Fibroblast of lung (primary cell): ENCODE results near the gene PTK7. TPM values are rescaled to one million over a fixed set of nuclear protein-coding genes. Genes with fewer than 3 reads are reported as not detected.
"Not testable (repeated sequence)": the region's sequence is repeated elsewhere in the genome, so short reads cannot be mapped to it uniquely, and the experiment has no call there.

Source experiments
- DNase-seq, 2 donors: peaks; one replicate each; pipeline versions ENCODE4 v3.0.0 to v3.0.0-alpha.2; 2010; ENCODE audit warnings: low read depth in 2 of 2
- H2AFZ ChIP-seq: 2 replicates; pipeline ENCODE4 v1.5.1; 2012; ENCODE audit warnings: low read length, control low read depth, inconsistent platforms
- H3K27ac ChIP-seq: 2 replicates; pipeline ENCODE4 v1.5.1; 2011; ENCODE audit warnings: low read length, control low read depth; ENCODE audit not compliant: insufficient read depth
- H3K27me3 ChIP-seq: 2 replicates; pipeline ENCODE4 v1.5.1; 2011; ENCODE audit warnings: mild to moderate bottlenecking, low read length; ENCODE audit not compliant: control insufficient read depth, insufficient read depth
- H3K36me3 ChIP-seq: 2 replicates; pipeline ENCODE4 v1.5.1; 2011; ENCODE audit warnings: low read length; ENCODE audit not compliant: control insufficient read depth, insufficient read depth
- H3K4me1 ChIP-seq: 2 replicates; pipeline ENCODE4 v1.5.1; 2011; ENCODE audit warnings: low read length; ENCODE audit not compliant: control insufficient read depth, insufficient read depth; ENCODE audit errors: extremely low read depth
- H3K4me2 ChIP-seq: 2 replicates; pipeline ENCODE4 v1.5.1; 2011; ENCODE audit warnings: low read length, control low read depth; ENCODE audit not compliant: insufficient read depth; ENCODE audit errors: extremely low read depth
- H3K4me3 ChIP-seq, 4 experiments: fragments of 200-600 bp in 1 of 4; sonication (generic) in 1 of 4; replicated peaks in 1 of 4; 2 replicates each; pipeline ENCODE4 v1.5.1; 2011 to 2016; ENCODE audit warnings: low read length in 4 of 4, low read depth in 3 of 4, mild to moderate bottlenecking in 3 of 4, control low read depth in 2 of 4, inconsistent platforms in 1 of 4, mixed read lengths in 1 of 4; ENCODE audit not compliant: insufficient read depth in 1 of 4; ENCODE audit errors: control extremely low read depth in 1 of 4
- H3K79me2 ChIP-seq: 2 replicates; pipeline ENCODE4 v1.5.1; 2012; ENCODE audit warnings: mild to moderate bottlenecking, low read length, inconsistent platforms; ENCODE audit not compliant: control insufficient read depth, insufficient read depth
- H3K9ac ChIP-seq: 2 replicates; pipeline ENCODE4 v1.5.1; 2011; ENCODE audit warnings: mild to moderate bottlenecking, low read length, control low read depth; ENCODE audit not compliant: insufficient read depth
- H3K9me3 ChIP-seq: 2 replicates; pipeline ENCODE4 v1.5.1; 2012; ENCODE audit warnings: low read depth, low read length; ENCODE audit not compliant: control insufficient read depth, insufficient read depth
- H4K20me1 ChIP-seq: 2 replicates; pipeline ENCODE4 v1.5.1; 2011; ENCODE audit warnings: low read length; ENCODE audit not compliant: control insufficient read depth, insufficient read depth; ENCODE audit errors: extremely low read depth
- CTCF ChIP-seq, 2 donors: IDR thresholded peaks in 1 of 2; conservative IDR thresholded peaks in 1 of 2; 1 replicate in 1 of 2; 2 replicates in 1 of 2; pipeline ENCODE4 v1.5.1; 2011 to 2012; ENCODE audit warnings: low read length in 2 of 2, control low read depth in 1 of 2, inconsistent platforms in 1 of 2, low read depth in 1 of 2, mild to moderate bottlenecking in 1 of 2
- EZH2 ChIP-seq: IDR thresholded peaks from 2 replicates; pipeline ENCODE4 v1.5.1; 2012; ENCODE audit warnings: low read length, control low read depth, mild to moderate bottlenecking; ENCODE audit errors: missing control alignments
- polyA plus RNA-seq, 2 donors: library from polyadenylated mRNA; depleted of rRNA in 1 of 2; stranded (reverse) in 1 of 2; unstranded in 1 of 2; fragments of >200 nt; gene quantifications; 2 replicates each; pipeline ENCODE4 v1.2.1, GENCODE V29; 2011 to 2012; ENCODE audit warnings: missing spikeins in 1 of 2
- total RNA-seq: library from RNA; depleted of rRNA; stranded (reverse); fragments of >200 nt; gene quantifications from 2 replicates; pipeline ENCODE4 v1.2.1, GENCODE V29; 2014

PTK7 gene
- total and polyA plus RNA-seq, 2 donors (not counting 1 experiment from before 2014, with no cell fraction given), result 145 to 149 TPM

GRCh38 chr6:43138267-43138666 lies 62.2 kb downstream of the PTK7 start:
- H3K4me2 ChIP-seq, result no peak overlapping the region
- no peak overlapping the region for H3K27ac ChIP-seq
- H3K9ac ChIP-seq, result no peak overlapping the region
- H3K4me3 ChIP-seq, result no peak overlapping the region
- no peaks in the 10 kb centered on the region for H4K20me1 ChIP-seq
- H3K79me2 ChIP-seq, result no peaks in the 10 kb centered on the region
- H3K4me1 ChIP-seq, result no peaks in the 10 kb centered on the region
- H3K36me3 ChIP-seq, result no peaks in the 10 kb centered on the region
- no peak for TF ChIP-seq EZH2
- no peak for TF ChIP-seq CTCF (conservative IDR thresholded peaks at IDR 0.05 in 1 of 2, IDR thresholded peaks at IDR 0.05 in 1 of 2; ENCODE audit: low read depth in 1 of 2, low read length in 2 of 2)
- H3K9me3 ChIP-seq, result no peaks in the 10 kb centered on the region
- no peaks in the 10 kb centered on the region for H3K27me3 ChIP-seq
- DNase-seq, result no peak
- H2AFZ ChIP-seq, result no peak overlapping the region

GRCh38 chr6:43139973-43140372 lies 63.9 kb downstream of the PTK7 start:
- not testable (repeated sequence) for H3K4me2 ChIP-seq, H4K20me1 ChIP-seq, H3K27me3 ChIP-seq, H3K79me2 ChIP-seq, H3K9me3 ChIP-seq, H3K4me1 ChIP-seq, DNase-seq, H3K27ac ChIP-seq, H3K36me3 ChIP-seq, H3K4me3 ChIP-seq, H3K9ac ChIP-seq, H2AFZ ChIP-seq

- Histone ChIP-seq H3K9me3 (no peaks in the 10 kb centered on the region), H3K4me2 (no peak overlapping the region), H3K27ac (no peak overlapping the region), H4K20me1 (no peaks in the 10 kb centered on the region), H3K9ac (no peak overlapping the region), H3K4me1 (peaks cover 2% of the 10 kb centered on the region), H3K79me2 (no peaks in the 10 kb centered on the region), H2AFZ (no peak overlapping the region), H3K27me3 (no peaks in the 10 kb centered on the region), H3K36me3 (peaks cover 5% of the 10 kb centered on the region), H3K4me3 (no peak overlapping the region)
- no peak for TF ChIP-seq EZH2
- TF ChIP-seq CTCF (conservative IDR thresholded peaks at IDR 0.05 in 1 of 2, IDR thresholded peaks at IDR 0.05 in 1 of 2; ENCODE audit: low read depth in 1 of 2, low read length in 2 of 2), result no peak
- DNase-seq, result no peak
Measured at GRCh38 chr6:43141644-43142043, 65.5 kb downstream of the PTK7 start.

- Histone ChIP-seq H3K27ac (no peak overlapping the region), H3K27me3 (no peaks in the 10 kb centered on the region), H3K4me3 (no peak overlapping the region), H3K9me3 (no peaks in the 10 kb centered on the region), H3K4me2 (no peak overlapping the region), H2AFZ (no peak overlapping the region), H3K9ac (no peak overlapping the region), H4K20me1 (no peaks in the 10 kb centered on the region), H3K79me2 (no peaks in the 10 kb centered on the region), H3K36me3 (peaks cover 5% of the 10 kb centered on the region), H3K4me1 (peaks cover 2% of the 10 kb centered on the region)
- no peak for DNase-seq
- no peak for TF ChIP-seq CTCF (conservative IDR thresholded peaks at IDR 0.05 in 1 of 2, IDR thresholded peaks at IDR 0.05 in 1 of 2; ENCODE audit: low read depth in 1 of 2, low read length in 2 of 2)
- TF ChIP-seq EZH2, result no peak
Measured at GRCh38 chr6:43142101-43142500, 66.0 kb downstream of the PTK7 start.
